Body of pancreas (tissue), 4 donors: ENCODE data around the gene UGT1A4.

ENCODE experiments used
- CTCF ChIP-seq, 7 experiments: fragments of 450-650 bp in 4 of 7; fragments of 200-600 bp in 3 of 7; sonication (generic) in 3 of 7; IDR thresholded peaks; one replicate each; pipeline ENCODE4 v1.5.1; 2016 to 2019; ENCODE audit warnings: antibody characterized with exemption in 7 of 7
- POLR2A ChIP-seq, 3 donors: fragments of 450-650 bp; IDR thresholded peaks; one replicate each; pipeline ENCODE4 v1.6.1; 2016; ENCODE audit warnings: antibody characterized with exemption in 3 of 3, mild to moderate bottlenecking in 2 of 3

DNA sequence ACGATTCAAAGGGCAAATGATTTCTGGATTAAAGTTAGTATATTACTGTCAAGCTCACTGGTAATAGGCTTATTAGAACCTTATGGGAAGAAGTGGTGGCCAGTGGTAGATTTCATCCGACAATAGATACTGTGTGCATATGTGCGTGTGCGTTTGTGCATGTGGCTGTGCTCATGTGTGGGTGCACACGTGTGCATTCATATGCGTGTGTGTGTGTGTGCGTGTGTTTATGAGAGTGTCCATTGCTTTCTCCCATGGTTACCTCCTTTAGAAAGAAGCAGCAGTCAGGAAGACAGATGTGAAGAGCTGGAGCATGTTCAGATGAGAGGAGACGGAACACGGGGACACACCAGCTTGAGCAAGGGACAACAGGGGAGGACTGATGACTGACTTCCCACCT is 50.7 kb downstream of the UGT1A4 start:
- TF ChIP-seq CTCF (IDR thresholded peaks at IDR 0.05): no peak
- TF ChIP-seq POLR2A (IDR thresholded peaks at IDR 0.05): no peak
